ENCODE results near the gene LETMD1.

The LETMD1 gene

DNA sequence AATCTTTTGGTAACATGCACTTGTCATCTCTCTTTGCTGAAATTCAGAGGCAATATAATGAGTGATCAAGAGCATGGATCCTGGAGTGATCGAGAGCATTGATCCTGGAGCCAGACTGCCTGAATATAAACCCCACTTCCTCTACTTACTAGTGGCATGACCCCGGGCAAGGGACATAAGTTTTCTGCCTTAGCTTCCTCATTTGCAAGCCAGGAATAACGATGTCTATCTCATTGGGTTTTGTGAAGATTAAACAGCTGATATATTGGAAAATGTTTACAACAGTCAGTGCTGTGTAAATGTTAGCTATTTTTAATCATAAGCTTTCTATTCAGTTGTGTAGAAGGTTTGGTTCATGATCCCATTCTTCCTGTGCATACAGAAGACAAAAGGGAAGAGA, 37.6 kb downstream of the LETMD1 start:
- TF ChIP-seq CTCF (conservative IDR thresholded peaks at IDR 0.05; ENCODE audit: low read depth, low read length) = no peak
- H3K4me3 ChIP-seq (ENCODE audit: low read depth, low read length) = no peak overlapping the region
- DNase-seq (ENCODE audit: low read depth) = no peak

DNA sequence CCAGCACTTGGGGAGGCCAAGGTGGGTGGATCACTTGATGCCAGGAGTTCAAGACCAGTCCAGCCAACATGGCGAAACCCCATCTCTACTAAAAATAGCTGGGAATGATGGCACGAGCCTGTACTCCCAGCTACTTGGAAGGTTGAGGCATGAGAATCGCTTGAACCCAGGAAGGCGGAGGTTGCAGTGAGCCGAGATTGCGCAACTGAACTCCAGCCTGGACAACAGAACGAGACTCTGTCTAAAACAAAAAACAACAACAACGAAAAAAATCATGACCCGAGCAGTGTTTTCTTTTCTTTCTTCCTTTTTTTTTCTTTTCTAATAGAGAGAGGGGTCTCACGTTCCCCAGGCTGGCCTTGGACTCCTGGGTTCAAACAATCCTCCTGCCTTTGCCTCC, 38.8 kb downstream of the LETMD1 start:
- no peak for DNase-seq (ENCODE audit: low read depth)
- H3K4me3 ChIP-seq (ENCODE audit: low read depth, low read length) = no peak overlapping the region
- no peak for TF ChIP-seq CTCF (conservative IDR thresholded peaks at IDR 0.05; ENCODE audit: low read depth, low read length)

GRCh38 chr12:51087818-51088217, 39.7 kb downstream of the LETMD1 start:
- no peak for TF ChIP-seq CTCF (conservative IDR thresholded peaks at IDR 0.05; ENCODE audit: low read depth, low read length)
- DNase-seq (ENCODE audit: low read depth) = no peak
- H3K4me3 ChIP-seq (ENCODE audit: low read depth, low read length) = no peak overlapping the region

GRCh38 chr12:51090705-51091229, 42.6 kb downstream of the LETMD1 start:
- H3K4me3 ChIP-seq (ENCODE audit: low read depth, low read length) = no peak overlapping the region
- DNase-seq (ENCODE audit: low read depth) = no peak
- no peak for TF ChIP-seq CTCF (conservative IDR thresholded peaks at IDR 0.05; ENCODE audit: low read depth, low read length)

GRCh38 chr12:51098611-51099010, 50.5 kb downstream of the LETMD1 start:
- DNase-seq (ENCODE audit: low read depth) = peak; percentile 40
- H3K4me3 ChIP-seq (ENCODE audit: low read depth, low read length) = no peak overlapping the region
- TF ChIP-seq CTCF (conservative IDR thresholded peaks at IDR 0.05; ENCODE audit: low read depth, low read length) = no peak

- DNase-seq (ENCODE audit: low read depth) = no peak
- TF ChIP-seq CTCF (conservative IDR thresholded peaks at IDR 0.05; ENCODE audit: low read depth, low read length) = no peak
- no peak overlapping the region for H3K4me3 ChIP-seq (ENCODE audit: low read depth, low read length)
Measured at GRCh38 chr12:51103977-51104376, 55.9 kb downstream of the LETMD1 start.

GRCh38 chr12:51108136-51108535, 60.0 kb downstream of the LETMD1 start:
- no peak for TF ChIP-seq CTCF (conservative IDR thresholded peaks at IDR 0.05; ENCODE audit: low read depth, low read length)
- H3K4me3 ChIP-seq (ENCODE audit: low read depth, low read length) = no peak overlapping the region
- DNase-seq (ENCODE audit: low read depth) = no peak
